Memory B cell (primary cell): Measurements from ENCODE around the gene RNU1-1.
"Not testable (repeated sequence)": the region's sequence is repeated elsewhere in the genome, so short reads cannot be mapped to it uniquely, and the experiment has no call there.

Experiments used
- ATAC-seq: fragments of 150-1000 bp; cut with Tn5 transposase; 2 replicates; pipeline ENCODE4 v1.10.0; 2021; ENCODE audit warnings: low read depth, mild to moderate bottlenecking, moderate library complexity
- DNase-seq, 2 donors: peaks; one replicate each; pipeline ENCODE4 v3.0.0; 2022; ENCODE audit warnings: low spot score in 2 of 2
- H3K27ac Mint-ChIP-seq: one replicate; pipeline ENCODE4 v1.8.0; 2022; ENCODE audit warnings: mild to moderate bottlenecking, moderate library complexity, mixed read lengths
- H3K27me3 Mint-ChIP-seq: one replicate; pipeline ENCODE4 v1.8.0; 2022; ENCODE audit warnings: mixed read lengths
- H3K36me3 Mint-ChIP-seq: one replicate; pipeline ENCODE4 v1.8.0; 2022; ENCODE audit warnings: mild to moderate bottlenecking, mixed read lengths
- H3K4me1 Mint-ChIP-seq: one replicate; pipeline ENCODE4 v1.8.0; 2022; ENCODE audit warnings: mixed read lengths
- H3K4me3 Mint-ChIP-seq: one replicate; pipeline ENCODE4 v1.8.0; 2022; ENCODE audit warnings: mild to moderate bottlenecking, moderate library complexity, mixed read lengths
- H3K9me3 Mint-ChIP-seq: one replicate; pipeline ENCODE4 v1.8.0; 2022; ENCODE audit warnings: mixed read lengths

Gene RNU1-1

DNA sequence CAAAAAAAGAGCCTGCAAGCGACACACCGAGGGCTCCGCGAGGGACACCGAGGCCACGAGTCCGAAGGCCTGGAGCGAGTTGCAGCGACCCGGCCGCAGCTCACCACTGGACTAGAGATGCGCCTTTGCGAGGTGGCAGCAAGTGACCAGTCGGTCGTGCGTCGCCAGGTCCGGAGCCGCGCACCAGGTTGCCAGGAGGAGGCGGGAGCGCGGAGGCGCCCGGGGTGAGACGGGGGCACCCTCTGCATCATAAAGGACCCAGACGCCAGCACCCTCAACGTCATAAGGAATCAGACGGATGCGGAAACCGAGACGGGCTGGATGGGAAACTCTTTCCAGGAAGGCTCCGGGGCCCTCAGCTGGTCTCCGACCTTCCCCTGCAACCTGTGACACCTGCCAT is 21.4 kb upstream of the RNU1-1 start:
- not testable (repeated sequence) for ATAC-seq, DNase-seq, H3K4me1 Mint-ChIP-seq, H3K9me3 Mint-ChIP-seq, H3K36me3 Mint-ChIP-seq, H3K27ac Mint-ChIP-seq
- peaks cover 13% of the 10 kb centered on the region for H3K27me3 Mint-ChIP-seq
- peak overlapping the region; percentile 61 for H3K4me3 Mint-ChIP-seq

DNA sequence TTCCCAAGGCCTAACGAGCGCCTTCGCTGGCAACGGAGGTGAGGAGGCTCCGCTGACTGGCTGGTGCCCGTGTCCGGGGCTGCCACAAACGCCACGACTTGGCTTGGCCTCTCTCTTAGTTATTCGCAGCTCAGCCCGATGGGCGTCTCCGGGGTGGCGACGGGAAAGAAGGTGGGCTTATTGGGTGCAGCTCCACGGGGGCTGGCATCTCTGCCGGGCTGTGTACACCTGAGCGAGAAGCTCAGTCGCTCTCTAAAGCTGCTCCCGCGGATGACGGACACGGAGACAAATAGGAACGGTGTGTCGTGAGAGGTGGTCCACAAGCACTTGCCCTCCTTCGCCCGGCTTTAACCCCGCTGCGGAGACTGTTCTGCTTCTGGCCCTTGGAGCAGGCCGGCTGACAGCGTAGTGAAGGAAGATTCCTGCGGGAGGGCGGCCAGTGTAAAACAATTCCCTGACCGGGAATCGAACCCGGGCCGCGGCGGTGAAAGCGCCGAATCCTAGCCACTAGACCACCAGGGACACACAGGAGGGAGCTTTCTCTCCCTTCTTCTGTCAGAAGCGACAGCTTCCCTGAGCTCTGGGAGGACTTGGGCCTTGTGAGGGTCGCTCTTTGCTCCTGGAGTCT is 20.9 kb upstream of the RNU1-1 start:
- H3K27me3 Mint-ChIP-seq = peaks cover 13% of the 10 kb centered on the region
- not testable (repeated sequence) for H3K36me3 Mint-ChIP-seq, H3K27ac Mint-ChIP-seq, H3K4me1 Mint-ChIP-seq, H3K9me3 Mint-ChIP-seq
- DNase-seq = peak in 1 of 2 donors; percentile 39
- peak overlapping the region; percentile 82 for H3K4me3 Mint-ChIP-seq
- peak; percentile 46 for ATAC-seq

DNA sequence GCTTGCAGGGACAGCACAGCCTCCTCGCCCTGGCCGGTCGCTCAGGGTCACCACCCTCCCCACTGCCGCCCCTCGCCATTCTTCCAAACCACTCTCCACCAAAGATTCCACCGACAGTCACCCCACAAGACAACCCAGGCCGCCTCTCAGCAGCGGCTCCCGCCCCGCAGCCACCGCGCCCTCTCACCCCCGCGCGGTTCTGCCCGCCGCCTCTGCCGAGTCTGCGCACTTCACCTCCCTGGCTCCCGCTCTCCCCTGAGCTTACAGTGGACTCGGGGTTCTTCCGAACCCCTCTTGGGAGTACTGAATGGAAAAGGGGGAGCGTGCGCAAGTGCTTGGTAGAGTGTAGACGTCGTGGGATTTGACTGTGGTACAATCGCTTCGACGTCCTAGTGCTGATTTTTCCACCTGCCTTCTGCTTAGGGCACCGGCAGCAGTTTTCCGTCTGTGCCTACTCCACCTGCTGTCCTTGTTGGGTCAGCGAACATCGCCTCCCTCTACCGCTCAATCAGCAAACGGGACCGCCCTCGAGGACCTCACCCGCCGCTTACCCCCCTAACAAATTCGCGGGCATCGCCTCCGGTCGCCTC is 20.2 kb upstream of the RNU1-1 start:
- not testable (repeated sequence) for H3K9me3 Mint-ChIP-seq, H3K4me1 Mint-ChIP-seq, H3K27ac Mint-ChIP-seq, H3K36me3 Mint-ChIP-seq, ATAC-seq
- H3K27me3 Mint-ChIP-seq = peaks cover 13% of the 10 kb centered on the region
- peak in 1 of 2 donors; percentile 49 for DNase-seq
- H3K4me3 Mint-ChIP-seq = peak overlapping the region; percentile 49

DNA sequence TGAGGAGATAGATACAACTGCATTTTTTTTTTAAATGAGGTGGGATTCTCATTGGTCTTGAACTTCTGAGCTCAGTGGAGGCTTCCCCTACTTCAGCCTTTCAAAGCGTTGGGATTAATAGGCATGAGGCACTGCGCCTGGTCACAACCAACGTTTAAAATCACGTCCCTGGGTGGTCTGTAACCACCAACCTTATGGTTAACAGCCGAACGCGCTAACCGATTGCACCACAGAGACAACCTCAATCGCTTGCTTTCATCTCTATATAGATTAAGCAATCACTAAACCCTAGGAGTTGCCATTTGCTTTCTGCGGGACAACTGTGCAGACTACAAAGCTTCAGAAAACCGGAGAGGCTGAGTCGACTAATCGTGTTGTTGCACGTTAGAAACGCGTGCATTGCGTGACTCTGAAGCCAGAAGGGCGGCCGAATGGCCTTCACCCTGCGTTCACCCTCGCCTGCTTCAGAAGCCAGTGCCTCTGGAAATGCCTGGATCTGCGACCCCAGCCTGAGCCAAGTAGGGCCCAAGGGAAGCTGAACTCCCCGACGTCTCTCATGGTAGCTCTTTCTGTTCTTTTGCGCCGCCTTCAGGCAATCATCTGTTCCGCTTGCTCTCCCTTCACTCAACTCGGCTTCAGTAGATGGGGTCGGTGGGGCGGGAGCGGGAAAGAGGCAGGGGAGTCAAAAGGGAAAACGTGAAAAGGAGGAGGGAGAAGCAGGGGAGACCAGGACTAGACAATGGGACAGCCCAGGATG is 18.3 kb upstream of the RNU1-1 start:
- not testable (repeated sequence) for ATAC-seq, H3K4me1 Mint-ChIP-seq, H3K27ac Mint-ChIP-seq, H3K4me3 Mint-ChIP-seq, H3K9me3 Mint-ChIP-seq, H3K36me3 Mint-ChIP-seq, DNase-seq
- H3K27me3 Mint-ChIP-seq = peaks cover 13% of the 10 kb centered on the region

DNA sequence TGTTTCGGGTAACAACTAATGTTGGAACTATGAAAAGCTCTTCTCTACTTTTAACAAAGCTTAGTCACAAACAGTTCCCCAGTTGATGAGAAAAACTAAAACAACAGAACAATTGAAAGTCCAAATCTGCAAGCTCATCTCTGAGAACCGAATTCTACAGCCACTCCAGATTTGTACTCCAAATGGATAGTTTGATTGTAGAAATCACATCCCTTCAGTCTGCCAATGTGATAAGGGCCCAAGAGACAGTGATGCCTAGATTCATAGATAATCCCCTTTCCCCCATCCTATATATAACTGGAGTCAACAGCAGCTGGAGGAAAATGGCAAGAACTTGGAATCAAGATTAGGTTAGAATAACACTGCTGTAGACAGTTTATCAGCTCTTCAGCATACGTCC is 14.3 kb upstream of the RNU1-1 start:
- not testable (repeated sequence) for H3K36me3 Mint-ChIP-seq, H3K4me3 Mint-ChIP-seq, DNase-seq, H3K9me3 Mint-ChIP-seq, H3K4me1 Mint-ChIP-seq, ATAC-seq, H3K27ac Mint-ChIP-seq
- peaks cover 11% of the 10 kb centered on the region for H3K27me3 Mint-ChIP-seq

DNA sequence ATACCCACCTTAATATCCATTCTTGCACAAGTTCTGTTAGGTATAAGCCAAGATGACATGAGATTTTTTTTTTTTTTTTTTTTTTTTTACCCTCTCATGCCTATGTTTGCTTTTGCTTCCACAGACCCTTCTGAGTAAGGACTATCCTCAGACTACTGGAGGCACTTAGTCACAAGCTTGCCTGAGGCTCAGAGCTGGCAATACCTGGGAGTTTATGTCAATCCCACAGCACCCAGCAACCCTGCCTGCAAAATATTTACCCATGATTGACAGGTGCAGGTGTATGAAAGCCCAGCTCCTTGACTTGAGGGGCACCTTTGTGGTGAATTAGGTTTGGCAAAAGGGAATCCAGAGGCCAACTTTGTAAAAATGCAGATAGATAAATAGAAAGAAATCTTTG is 11.7 kb upstream of the RNU1-1 start:
- not testable (repeated sequence) for H3K4me3 Mint-ChIP-seq, DNase-seq, ATAC-seq, H3K4me1 Mint-ChIP-seq, H3K27ac Mint-ChIP-seq, H3K36me3 Mint-ChIP-seq, H3K27me3 Mint-ChIP-seq, H3K9me3 Mint-ChIP-seq

DNA sequence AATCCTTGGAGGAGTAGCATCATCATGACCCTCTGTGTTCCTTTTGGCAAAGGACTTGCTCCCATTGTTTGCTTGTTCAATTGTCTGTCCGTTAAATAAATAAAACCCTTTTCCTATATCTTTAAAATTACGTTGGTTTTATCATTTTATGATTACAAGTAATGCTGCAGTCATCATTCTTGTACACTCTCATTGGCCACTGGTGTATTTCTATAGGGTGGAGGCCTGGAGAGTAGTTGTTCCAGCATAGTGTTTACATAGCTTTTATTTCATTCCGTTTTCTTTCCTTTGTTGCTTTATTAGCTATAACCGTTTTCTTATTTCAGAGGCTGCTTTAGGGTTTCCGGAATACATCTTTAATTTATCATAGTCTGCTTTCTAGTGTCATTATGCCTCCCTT is 7.6 kb upstream of the RNU1-1 start:
- not testable (repeated sequence) for H3K4me3 Mint-ChIP-seq, H3K4me1 Mint-ChIP-seq, DNase-seq, ATAC-seq, H3K9me3 Mint-ChIP-seq, H3K27ac Mint-ChIP-seq, H3K36me3 Mint-ChIP-seq
- H3K27me3 Mint-ChIP-seq = peaks cover 11% of the 10 kb centered on the region

DNA sequence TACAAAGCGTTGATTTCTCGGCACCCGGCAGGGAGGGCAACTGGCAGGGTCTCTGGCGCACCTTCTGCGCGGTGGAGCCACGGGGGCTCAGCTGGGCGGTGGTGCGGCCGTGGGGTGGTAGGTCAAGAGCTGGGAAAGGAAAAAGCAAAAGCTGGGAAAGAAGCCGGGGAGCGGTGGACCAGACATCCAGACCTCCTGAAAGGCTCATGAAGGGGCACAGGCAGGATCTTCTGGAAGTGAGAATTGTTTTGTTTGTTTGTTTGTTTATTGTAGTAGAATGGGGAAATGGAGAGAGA is 7.2 kb upstream of the RNU1-1 start:
- Mint-ChIP-seq H3K4me3 (no peak overlapping the region), H3K4me1 (no peaks in the 10 kb centered on the region), H3K27me3 (peaks cover 9% of the 10 kb centered on the region), H3K36me3 (no peaks in the 10 kb centered on the region), H3K9me3 (no peaks in the 10 kb centered on the region), H3K27ac (no peak overlapping the region)
- no peak for ATAC-seq
- no peak for DNase-seq

DNA sequence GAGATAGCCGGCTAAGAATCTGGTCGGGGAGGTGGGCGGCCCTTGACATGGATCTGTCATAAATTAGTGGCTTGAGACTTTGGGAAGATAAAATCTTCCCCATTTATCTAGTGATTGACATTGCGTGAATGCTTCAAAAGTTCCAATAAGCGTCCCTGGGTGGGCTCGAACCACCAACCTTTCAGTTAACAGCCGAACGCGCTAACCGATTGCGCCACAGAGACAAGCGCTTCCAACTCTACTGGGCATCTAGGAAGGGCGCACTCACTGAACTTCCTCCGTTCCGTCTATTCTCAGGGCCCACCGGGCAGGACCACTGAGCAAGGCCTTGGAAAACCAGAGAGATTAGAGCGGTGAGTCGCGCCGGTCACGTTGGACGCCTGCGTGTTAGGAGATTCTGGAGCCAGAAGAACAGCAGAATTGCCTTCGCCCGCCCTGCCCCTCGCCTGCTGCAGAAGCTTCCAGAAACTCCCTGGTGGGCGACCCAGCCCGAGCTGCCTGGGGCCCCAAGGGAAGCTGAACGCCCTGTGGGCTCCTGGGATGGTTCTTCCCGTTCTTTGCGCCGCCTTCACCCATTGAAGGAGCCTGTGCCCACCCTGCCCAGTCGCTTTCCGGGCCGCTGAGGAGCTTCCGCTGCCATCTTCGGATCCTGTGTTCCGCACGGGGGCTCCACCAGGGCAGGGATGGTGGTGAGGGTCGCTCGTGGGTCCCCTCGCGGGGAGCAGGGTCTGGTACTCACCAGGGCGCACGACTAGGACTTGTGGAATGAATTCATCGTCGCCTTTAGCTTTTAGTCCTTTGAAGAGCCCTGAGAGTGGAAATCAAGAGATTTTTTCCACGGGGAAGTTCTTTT is 6.6 kb upstream of the RNU1-1 start:
- not testable (repeated sequence) for ATAC-seq, H3K4me1 Mint-ChIP-seq, DNase-seq, H3K36me3 Mint-ChIP-seq, H3K27me3 Mint-ChIP-seq, H3K27ac Mint-ChIP-seq, H3K4me3 Mint-ChIP-seq, H3K9me3 Mint-ChIP-seq

DNA sequence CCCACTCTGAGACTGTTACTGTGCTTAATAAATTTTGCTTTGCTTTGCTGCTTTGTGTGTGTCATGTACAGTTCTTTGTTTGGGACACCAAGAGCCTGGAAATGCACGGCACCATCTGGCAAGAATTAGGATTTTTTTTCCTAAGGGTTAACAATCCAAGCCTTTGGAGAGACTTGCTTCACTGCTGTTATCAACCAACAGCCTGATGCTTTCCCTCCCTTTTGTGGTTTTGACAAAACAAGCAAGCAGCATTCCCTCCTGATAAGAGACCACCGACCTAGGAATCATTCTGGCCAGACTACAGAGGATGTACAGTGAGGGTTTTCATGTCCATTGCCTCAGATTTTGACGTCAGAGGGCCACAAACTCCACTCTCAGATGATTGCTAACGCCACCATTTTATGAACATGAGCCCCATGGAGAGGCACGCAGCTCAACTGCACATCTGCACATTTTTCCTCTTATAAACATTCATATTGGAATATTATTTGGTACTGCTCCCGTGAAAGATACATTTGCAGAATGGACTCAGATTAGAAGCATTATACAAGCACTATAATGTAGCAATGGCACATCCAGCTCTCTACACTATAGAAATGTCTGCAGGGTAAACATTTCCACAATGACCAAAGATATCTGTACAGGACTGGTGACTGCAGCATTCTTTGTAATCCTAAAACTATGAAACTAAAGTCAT is 5.3 kb upstream of the RNU1-1 start:
- H3K27me3 Mint-ChIP-seq, H3K4me3 Mint-ChIP-seq, DNase-seq: not testable (repeated sequence)

DNA sequence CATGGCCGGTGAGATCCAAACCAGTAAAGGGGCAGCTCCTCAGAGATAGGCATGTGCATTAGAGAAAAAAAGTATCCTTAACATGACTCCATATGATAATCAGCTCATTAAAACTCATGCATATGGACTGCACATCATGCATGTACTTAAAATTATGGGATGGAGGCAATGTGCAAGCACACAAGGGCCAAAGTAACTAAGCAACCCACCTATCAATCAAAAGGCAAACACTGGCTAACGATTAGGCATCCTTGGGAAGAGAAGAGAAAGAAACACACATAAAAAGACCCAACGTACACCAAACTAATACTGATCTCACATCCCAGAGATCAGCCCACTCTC is 4.8 kb upstream of the RNU1-1 start:
- H3K4me3 Mint-ChIP-seq, DNase-seq, H3K27me3 Mint-ChIP-seq, H3K4me1 Mint-ChIP-seq, H3K27ac Mint-ChIP-seq, H3K36me3 Mint-ChIP-seq, H3K9me3 Mint-ChIP-seq, ATAC-seq: not testable (repeated sequence)

More for the DNA sequence above, 5.3 kb upstream of the RNU1-1 start:
- not testable (repeated sequence) for H3K4me1 Mint-ChIP-seq, H3K36me3 Mint-ChIP-seq, H3K9me3 Mint-ChIP-seq, H3K27ac Mint-ChIP-seq, ATAC-seq

DNA sequence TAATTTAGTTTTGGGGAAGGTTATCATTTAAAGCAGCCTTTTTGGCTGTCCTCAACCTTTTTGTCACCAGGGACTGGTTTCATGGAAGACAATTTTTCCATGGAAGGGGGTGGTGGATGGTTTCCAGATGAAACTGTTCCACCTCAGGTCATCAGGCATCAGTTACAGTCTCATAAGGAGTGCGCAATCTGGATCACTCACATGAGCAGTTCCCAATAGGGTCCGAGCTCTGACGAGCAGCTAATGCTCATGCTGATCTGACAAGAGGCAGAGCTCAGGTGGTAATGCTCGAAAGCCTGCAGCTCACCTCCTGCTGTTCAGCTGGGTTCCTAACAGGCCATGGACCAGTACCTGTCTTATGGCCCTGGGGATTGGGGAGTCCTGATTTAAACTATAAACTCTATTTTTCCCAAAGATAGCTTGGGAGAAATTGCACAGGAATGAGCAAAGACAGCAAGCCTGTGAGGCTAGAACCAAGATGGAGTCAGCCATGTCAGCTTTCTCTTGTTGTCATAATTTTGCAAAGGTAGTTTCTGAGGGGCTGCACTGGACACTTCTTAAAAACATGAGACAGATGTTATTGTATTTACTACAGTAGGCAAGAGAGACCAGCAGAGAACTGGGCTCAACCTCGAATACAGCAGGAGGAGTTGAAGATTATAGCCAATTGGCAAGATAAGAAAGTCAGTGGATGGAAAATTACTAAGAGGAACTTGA is 2.8 kb upstream of the RNU1-1 start:
- H3K4me1 Mint-ChIP-seq, DNase-seq, H3K9me3 Mint-ChIP-seq, H3K36me3 Mint-ChIP-seq, ATAC-seq, H3K27me3 Mint-ChIP-seq, H3K4me3 Mint-ChIP-seq, H3K27ac Mint-ChIP-seq: not testable (repeated sequence)

DNA sequence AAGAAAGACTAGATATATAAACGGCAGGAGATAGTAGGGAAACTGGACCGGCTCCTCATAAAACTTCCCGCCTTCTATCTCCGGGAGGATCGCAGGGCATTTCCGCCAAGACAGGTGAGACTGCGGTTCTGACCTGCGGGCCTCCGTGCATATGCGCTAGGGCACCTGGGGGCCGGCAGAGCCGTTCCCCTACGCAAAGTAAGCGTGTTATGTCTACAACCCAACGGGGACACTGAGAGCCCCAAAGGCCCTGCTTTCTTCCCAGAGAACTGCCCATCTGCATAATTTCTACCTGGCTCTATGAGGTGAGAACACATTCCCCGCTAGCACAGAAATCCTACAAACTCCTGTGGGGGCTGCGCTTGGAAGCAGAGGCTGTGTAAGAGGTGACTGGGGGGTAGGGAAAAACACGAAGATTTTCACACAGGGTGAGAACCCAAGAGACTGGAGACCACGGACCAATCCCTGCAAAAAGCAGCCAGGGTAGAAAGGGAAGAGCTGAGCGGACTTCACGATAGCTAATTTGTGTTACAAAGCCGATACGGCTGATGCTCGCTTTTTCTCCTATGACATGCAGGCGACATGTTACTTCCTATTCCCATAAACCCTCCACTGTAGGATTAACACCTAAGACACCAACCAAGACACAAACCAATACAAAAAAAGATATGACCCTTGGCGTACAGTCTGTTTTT is 526 bp downstream of the RNU1-1 start:
- not testable (repeated sequence) for H3K4me3 Mint-ChIP-seq, H3K27me3 Mint-ChIP-seq, H3K27ac Mint-ChIP-seq, H3K36me3 Mint-ChIP-seq, H3K9me3 Mint-ChIP-seq, H3K4me1 Mint-ChIP-seq
- peak; percentile 90 for ATAC-seq
- peak; percentile 73 to 83 for DNase-seq
